HG03571 (cell line): ENCODE data around the gene HOXA13.

ENCODE experiments used
- ATAC-seq: cut with Tn5 transposase; IDR thresholded peaks from one replicate; pipeline ENCODE4 v1.9.1; 2021; ENCODE audit not compliant: unreplicated experiment

HOXA13 gene

GRCh38 chr7:27171325-27171636, 28.6 kb downstream of the HOXA13 start:
- ATAC-seq: no peak

GRCh38 chr7:27170426-27171324, 29.2 kb downstream of the HOXA13 start:
- no peak for ATAC-seq

GRCh38 chr7:27169658-27170425, 30.0 kb downstream of the HOXA13 start:
- no peak for ATAC-seq

GRCh38 chr7:27168265-27168947, 31.5 kb downstream of the HOXA13 start:
- ATAC-seq: no peak

- ATAC-seq: no peak
Measured at GRCh38 chr7:27167916-27168264, 32.0 kb downstream of the HOXA13 start.

- ATAC-seq: no peak
Measured at GRCh38 chr7:27166531-27167505, 33.1 kb downstream of the HOXA13 start.

- ATAC-seq: no peak
Measured at GRCh38 chr7:27165996-27166530, 33.8 kb downstream of the HOXA13 start.

- no peak for ATAC-seq
Measured at GRCh38 chr7:27165089-27165995, 34.5 kb downstream of the HOXA13 start, which contains the start of gene HOXA9. HOXA9 (minus strand) TSS chr7:27165537; CDS start chr7:27165457, 80 bp downstream.

- ATAC-seq: no peak
Measured at GRCh38 chr7:27164367-27165088, 35.4 kb downstream of the HOXA13 start.

GRCh38 chr7:27164045-27164366, 35.9 kb downstream of the HOXA13 start:
- ATAC-seq: no peak

- no peak for ATAC-seq
Measured at GRCh38 chr7:27163288-27164044, 36.4 kb downstream of the HOXA13 start.

- ATAC-seq: no peak
Measured at GRCh38 chr7:27162561-27163287, 37.2 kb downstream of the HOXA13 start.

GRCh38 chr7:27161721-27162560, 38.0 kb downstream of the HOXA13 start:
- ATAC-seq: no peak

- ATAC-seq: no peak
Measured at GRCh38 chr7:27161214-27161720, 38.6 kb downstream of the HOXA13 start.

- peak; percentile 65 for ATAC-seq
Measured at GRCh38 chr7:27160546-27161213, 39.2 kb downstream of the HOXA13 start.

GRCh38 chr7:27160145-27160545, 39.7 kb downstream of the HOXA13 start:
- ATAC-seq: no peak
